OCI-LY7 (cell line): ENCODE data around the gene SMURF1.
"Not testable (repeated sequence)": the region's sequence is repeated elsewhere in the genome, so short reads cannot be mapped to it uniquely, and the experiment has no call there.

ENCODE experiments used
- CTCF ChIP-seq: fragments of 200-600 bp; sonication (generic); conservative IDR thresholded peaks from 2 replicates; pipeline ENCODE4 v1.5.1; 2014; ENCODE audit warnings: mild to moderate bottlenecking, antibody characterized with exemption, low read length, moderate library complexity, mixed read lengths
- EZH2phosphoT487 ChIP-seq: fragments of 200-600 bp; sonication (generic); IDR thresholded peaks from 2 replicates; pipeline ENCODE4 v1.6.1; 2018; ENCODE audit warnings: low read depth, borderline replicate concordance, mild to moderate bottlenecking, mixed run types, antibody characterized with exemption, low read length, moderate library complexity, mixed read lengths

- TF ChIP-seq CTCF, EZH2phosphoT487: not testable (repeated sequence)
These were observed 40.1 kb downstream of the SMURF1 start for GRCh38 chr7:99103836-99104235.
